ENCODE results near the gene MYL10.

Gene MYL10

GRCh38 chr7:101622609-101623173 is 6.4 kb downstream of the MYL10 start:
- DNase-seq (ENCODE audit: low read depth): no peak
- TF ChIP-seq MAX (IDR thresholded peaks at IDR 0.05; ENCODE audit: low read depth, low read length): no peak
- TF ChIP-seq MYC (IDR thresholded peaks at IDR 0.05; ENCODE audit: low read depth, low read length): no peak
- no peak for TF ChIP-seq CTCF (IDR thresholded peaks at IDR 0.05; ENCODE audit: low read depth, low read length)
- TF ChIP-seq POLR2A (IDR thresholded peaks at IDR 0.05; ENCODE audit: extremely low read depth, insufficient read length): no peak
- no peak overlapping the region for H3K4me3 ChIP-seq (ENCODE audit: low read depth, low read length)

- no peak for TF ChIP-seq MYC (IDR thresholded peaks at IDR 0.05; ENCODE audit: low read depth, low read length)
- TF ChIP-seq CTCF (IDR thresholded peaks at IDR 0.05; ENCODE audit: low read depth, low read length): no peak
- TF ChIP-seq POLR2A (IDR thresholded peaks at IDR 0.05; ENCODE audit: extremely low read depth, insufficient read length): no peak
- no peak for TF ChIP-seq MAX (IDR thresholded peaks at IDR 0.05; ENCODE audit: low read depth, low read length)
- no peak overlapping the region for H3K4me3 ChIP-seq (ENCODE audit: low read depth, low read length)
- DNase-seq (ENCODE audit: low read depth): no peak
Measured at GRCh38 chr7:101620991-101621390, 8.1 kb downstream of the MYL10 start.

- DNase-seq (ENCODE audit: low read depth): no peak
- TF ChIP-seq MYC (IDR thresholded peaks at IDR 0.05; ENCODE audit: low read depth, low read length) (no peak), POLR2A (IDR thresholded peaks at IDR 0.05; ENCODE audit: extremely low read depth, insufficient read length) (no peak), CTCF (IDR thresholded peaks at IDR 0.05; ENCODE audit: low read depth, low read length) (no peak)
- H3K4me3 ChIP-seq (ENCODE audit: low read depth, low read length): no peak overlapping the region
Measured at GRCh38 chr7:101620395-101620794, 8.7 kb downstream of the MYL10 start.

GRCh38 chr7:101618916-101619315 is 10.2 kb downstream of the MYL10 start:
- no peak overlapping the region for H3K4me3 ChIP-seq (ENCODE audit: low read depth, low read length)
- DNase-seq (ENCODE audit: low read depth): no peak
- TF ChIP-seq POLR2A (IDR thresholded peaks at IDR 0.05; ENCODE audit: extremely low read depth, insufficient read length): no peak
- no peak for TF ChIP-seq MAX (IDR thresholded peaks at IDR 0.05; ENCODE audit: low read depth, low read length)
- no peak for TF ChIP-seq CTCF (IDR thresholded peaks at IDR 0.05; ENCODE audit: low read depth, low read length)
- no peak for TF ChIP-seq MYC (IDR thresholded peaks at IDR 0.05; ENCODE audit: low read depth, low read length)

- TF ChIP-seq CTCF (IDR thresholded peaks at IDR 0.05; ENCODE audit: low read depth, low read length) (no peak), MAX (IDR thresholded peaks at IDR 0.05; ENCODE audit: low read depth, low read length) (no peak), MYC (IDR thresholded peaks at IDR 0.05; ENCODE audit: low read depth, low read length) (no peak), POLR2A (IDR thresholded peaks at IDR 0.05; ENCODE audit: extremely low read depth, insufficient read length) (no peak)
- no peak for DNase-seq (ENCODE audit: low read depth)
- H3K4me3 ChIP-seq (ENCODE audit: low read depth, low read length): no peak overlapping the region
Measured at GRCh38 chr7:101618207-101618839, 10.8 kb downstream of the MYL10 start.

All from NB4 (cell line).